ELF-1 (cell line): ENCODE measurements around the gene SKA1.
"Not testable (repeated sequence)": the region's sequence is repeated elsewhere in the genome, so short reads cannot be mapped to it uniquely, and the experiment has no call there.

Source experiments
- DNase-seq: peaks from one replicate; pipeline ENCODE4 v3.0.0-alpha.2; 2016; ENCODE audit warnings: low read depth, low spot score

The SKA1 gene

DNA sequence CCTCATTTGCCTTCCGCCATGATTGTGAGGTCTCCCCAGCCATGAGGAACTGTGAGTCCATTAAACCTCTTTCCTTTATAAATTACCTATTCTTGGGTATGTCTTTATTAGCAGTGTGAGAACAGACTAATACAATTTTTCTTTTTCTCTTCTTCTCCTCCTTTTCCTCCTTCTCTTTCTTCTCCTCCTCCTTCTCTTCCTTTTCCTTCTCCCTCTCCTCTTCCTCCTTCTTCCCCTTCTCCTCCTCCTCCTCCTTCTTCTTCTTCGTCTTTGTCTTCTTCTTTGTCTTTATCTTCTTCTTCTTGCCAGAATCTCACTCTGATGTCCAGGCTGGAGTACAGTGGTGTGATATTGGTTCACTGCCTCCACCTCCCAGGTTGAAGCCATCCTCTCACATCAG lies 20.2 kb downstream of the SKA1 start:
- no peak for DNase-seq

DNA sequence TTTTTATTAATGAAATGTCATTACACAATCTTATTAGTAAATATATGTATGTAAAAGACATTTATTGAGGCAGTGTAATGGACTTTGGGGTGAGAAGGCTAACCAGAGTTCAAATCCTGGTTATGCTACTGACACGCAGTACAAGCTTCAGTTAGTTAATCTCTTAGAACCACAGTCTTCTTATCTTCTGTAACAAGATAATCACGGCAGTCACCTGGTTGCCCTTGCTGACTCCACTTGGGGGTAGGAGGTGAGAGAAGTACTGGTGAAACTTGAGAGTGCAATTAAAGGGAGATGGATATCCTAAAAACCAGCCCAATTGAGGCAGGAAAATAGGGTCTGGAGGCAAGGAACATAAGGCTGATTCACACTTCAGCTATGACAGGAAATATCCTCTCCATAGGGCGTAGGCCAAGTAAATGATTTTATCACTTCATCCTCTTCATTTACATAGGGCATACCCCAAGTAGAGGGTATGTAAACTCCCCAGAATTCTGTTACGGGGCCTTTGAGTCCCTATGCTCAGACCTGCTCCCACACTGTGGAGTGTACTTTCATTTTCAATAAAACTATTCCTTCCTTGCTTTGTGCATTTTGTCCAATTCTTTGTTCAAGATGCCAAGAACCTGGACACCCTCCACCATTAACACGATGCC lies 21.3 kb downstream of the SKA1 start:
- peak; percentile 11 for DNase-seq

DNA sequence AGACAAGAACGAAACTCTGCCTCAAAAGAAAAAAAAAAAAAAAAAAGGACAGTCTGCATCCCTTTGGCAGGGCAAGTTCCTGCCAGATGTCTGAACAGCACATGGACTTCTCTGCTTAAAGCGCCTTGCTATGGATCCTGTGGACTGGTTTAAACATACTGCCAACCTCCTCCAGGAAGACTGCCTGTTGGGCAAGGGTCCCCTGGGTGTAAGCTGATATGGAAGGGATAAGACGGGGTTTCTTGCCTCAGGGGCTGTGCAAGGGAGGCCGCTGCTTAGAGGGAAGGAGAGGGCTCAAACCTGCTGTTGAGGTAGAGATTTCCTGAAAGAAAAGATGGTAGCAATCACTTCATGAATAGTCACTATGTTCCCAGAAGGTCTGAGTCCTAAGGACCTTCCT lies 22.2 kb downstream of the SKA1 start:
- peak; percentile 23 for DNase-seq

DNA sequence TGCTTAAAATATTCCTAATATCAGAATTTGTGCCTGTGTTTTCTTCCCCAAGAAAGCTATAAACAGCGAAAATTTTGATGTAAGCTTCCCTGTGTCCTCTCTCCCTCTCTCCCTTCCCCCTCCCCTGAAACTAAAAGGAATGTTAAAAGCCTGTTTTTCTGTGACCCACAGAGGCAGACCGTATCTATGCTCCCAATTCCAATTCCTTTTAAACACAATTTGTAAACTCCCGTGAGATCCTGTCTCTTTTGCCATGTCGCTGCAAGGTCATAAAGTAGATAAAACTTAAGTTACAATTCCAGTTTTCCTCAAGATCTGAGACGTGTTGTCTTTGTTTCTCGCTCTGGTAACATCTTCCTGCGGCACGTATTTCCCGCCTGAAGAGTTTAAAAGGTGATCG lies 23.3 kb downstream of the SKA1 start:
- peak; percentile 46 for DNase-seq

DNA sequence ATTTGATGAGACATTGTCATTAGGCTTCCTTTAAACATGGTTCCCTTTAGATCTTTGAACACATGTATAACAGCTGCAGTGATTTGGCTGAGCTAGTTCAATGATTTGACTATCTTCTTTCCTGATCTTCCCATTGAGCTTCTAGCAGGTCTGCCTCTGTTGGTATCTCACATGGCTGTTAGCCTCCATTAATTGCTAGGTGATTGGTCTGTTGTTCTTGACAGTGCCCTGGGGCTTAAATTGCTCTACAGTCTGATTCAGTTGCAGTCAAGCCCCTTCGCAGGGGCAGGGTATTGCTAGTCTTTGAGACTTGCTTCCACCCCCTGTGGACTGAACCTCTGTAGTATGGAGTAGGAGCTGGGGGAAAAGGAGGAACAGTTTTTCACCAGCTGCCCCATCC lies 24.1 kb downstream of the SKA1 start:
- DNase-seq, result peak; percentile 90

DNA sequence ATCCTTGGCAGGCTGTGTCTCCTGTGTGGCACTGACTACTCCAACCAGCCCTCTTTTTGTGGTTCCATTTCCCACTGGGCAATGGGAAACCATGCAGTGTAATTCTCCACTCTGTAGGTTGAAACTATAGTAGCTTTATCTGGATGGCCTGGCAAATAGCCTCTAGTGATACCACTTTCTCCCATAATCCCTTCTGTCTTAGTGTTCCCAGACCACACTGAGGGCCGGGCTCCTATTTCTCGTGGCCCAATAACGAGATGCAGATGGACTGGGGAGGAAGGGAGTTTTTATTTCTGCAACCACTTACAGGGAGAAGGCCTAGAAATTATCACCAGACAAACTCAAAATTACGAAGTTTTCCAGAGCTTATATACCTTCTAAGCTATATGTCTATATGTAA lies 24.7 kb downstream of the SKA1 start:
- DNase-seq, result no peak

DNA sequence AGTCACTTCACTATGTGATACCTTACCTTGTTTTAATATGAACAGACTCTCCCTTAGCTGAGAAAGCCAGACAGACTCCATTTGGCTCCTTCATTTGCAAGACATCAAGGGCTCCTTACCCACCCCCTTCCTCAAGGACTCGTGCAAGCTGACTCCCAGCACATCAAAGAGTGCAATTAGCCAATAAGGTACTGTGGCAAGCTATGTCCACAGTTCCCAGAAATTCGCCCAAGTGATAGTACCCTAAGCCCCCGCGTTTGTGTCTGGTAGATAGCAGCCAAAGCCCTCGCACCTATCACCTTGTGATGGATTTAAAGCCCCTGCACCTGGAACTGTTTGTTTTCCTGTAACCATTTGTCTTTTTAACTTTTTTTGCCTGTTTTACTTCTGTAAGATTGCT lies 25.6 kb downstream of the SKA1 start:
- peak; percentile 79 for DNase-seq

DNA sequence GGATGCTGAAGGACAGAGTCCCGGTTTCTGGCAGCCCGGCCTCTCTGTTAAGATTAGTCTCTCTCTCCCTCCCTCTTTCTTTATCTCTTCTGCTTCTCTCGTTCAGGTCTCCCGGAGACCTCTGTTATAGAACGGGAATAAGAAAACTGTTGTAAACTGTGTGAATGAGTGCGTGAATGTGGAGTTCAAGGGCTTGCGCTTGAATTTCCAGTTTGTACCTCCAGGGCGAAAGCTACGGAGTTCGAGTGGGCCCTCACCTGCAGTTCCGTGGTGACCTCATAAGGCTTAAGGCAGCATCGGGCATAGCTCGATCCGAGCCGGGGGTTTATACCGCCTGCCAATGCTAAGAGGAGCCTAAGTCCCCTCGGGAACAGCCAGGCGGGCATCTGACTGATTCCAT lies 26.4 kb downstream of the SKA1 start:
- DNase-seq, result peak; percentile 48

DNA sequence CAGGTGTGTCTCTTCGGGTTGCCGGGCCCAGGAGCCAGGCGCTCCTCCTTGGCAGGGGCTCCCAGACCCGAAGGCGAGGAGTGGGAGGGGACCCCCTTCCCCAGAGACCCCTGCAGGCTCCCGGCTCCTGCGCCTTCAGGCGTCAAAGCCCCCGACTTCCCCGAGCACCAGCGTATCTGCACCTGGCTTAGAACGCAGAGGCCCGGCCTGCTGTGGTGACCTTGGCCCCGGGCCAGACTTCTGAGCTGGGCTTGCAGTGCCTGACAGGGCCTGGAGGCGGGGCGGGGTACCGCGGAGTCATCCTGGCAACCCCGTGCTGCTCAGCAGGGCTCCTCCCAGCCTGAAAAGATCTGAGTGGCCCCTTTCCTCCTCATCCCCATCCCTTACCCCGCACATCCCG lies 27.0 kb downstream of the SKA1 start:
- peak; percentile 68 for DNase-seq

DNA sequence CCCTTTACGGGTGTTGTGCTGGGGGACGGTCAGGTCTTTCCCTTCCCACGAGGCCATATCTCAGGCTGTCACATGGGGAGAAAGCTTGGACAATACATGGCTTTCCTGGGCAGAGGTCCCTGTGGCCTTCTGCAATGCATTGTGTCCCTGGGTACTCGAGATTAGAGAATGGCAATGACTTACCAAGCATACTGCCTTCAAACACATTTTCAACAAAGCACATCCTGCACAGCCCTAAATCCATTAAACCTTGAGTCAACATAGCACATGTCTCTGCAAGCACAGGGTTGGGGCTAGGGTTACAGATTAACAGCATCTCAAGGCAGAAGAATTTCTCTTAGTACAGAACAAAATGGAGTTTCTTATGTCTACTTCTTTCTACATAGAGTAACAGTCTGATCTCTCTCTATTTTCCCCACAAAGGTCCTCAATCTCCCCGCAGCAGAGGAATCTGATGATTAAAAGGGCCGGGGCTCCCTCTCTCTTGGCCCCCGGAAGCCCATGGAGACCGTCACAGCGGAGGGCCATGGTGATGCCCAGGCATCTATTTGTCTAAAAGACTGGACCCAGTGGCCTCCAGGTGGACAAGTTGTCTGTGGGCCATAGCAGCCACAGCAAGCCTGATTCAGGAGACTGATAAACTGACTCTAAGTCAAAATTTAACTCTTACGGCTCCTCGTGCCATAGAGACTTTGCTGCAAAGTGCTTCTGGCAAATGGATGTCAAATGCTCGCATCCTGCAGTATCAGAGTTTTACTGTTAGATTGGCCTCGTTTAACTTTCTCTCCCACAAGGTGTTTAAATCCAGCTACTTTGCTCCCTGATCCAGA lies 30.1 kb downstream of the SKA1 start:
- DNase-seq, result not testable (repeated sequence)

DNA sequence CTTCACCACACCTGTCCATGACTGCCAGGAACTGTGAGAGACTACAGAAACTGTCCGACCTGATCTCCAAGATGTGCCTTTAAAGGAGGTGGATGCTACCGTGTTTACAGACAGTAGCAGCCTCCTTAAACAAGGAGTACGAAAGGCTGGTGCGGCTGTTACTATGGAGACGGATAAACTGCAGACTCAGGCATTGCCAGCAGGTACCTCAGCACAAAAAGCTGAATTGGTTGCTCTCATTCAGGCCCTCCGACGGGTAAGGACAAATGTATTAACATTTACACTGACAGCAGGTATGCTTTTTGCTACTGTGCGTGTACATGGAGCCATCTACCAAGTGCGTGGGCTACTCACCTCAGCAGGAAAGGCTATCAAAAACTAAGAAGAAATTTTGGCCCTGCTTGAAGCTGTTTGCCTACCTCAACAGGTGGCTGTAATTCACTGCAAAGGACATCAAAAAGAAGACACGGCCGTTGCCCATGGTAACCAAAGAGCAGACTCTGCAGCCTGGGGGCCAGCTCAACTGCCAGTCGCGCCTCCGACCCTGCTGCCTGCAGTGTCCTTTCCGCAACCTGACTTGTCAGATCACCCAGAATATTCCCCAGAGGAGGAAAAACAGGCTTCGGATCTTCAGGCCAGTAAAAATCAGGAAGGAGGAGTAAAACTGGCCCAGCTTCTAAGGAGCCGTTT lies 30.9 kb downstream of the SKA1 start:
- peak; percentile 91 for DNase-seq

DNA sequence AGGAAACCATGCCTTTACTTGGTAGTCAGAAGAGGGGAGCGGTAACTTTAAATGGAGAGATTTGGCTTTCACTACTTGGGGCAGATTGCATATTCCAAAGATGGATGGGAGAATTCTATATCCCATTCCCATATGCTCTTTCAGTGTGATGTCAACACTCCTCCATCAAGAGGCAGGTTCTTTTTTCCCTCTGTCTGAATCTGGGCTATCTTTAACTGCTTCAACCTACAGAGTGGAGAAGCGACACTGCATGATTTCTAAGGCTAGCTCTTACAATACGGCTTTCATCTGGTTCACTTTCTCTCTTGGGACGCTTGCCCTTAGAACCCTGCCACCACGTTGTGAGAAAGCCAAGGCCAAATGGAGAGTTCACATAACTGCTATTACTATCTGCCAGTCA lies 34.4 kb downstream of the SKA1 start:
- no peak for DNase-seq

DNA sequence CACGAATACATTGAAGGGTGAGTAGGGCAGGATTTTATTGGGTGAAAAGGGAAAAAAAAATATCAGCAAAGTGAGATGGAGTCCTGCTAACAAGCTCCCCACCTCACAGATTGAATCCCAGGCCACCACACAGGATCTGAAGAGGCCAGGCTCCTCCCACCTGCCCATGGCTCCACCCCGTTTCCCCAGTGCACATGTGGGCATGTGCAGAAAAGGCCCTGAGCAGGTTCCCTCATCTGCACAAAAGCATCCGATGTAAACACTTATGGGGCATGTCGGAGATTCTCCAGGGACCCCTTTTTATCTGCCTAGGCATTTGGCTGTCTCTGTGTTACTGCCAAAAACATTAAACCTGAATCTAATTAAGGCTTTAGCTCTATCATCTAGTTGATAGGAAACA lies 35.2 kb downstream of the SKA1 start:
- no peak for DNase-seq

DNA sequence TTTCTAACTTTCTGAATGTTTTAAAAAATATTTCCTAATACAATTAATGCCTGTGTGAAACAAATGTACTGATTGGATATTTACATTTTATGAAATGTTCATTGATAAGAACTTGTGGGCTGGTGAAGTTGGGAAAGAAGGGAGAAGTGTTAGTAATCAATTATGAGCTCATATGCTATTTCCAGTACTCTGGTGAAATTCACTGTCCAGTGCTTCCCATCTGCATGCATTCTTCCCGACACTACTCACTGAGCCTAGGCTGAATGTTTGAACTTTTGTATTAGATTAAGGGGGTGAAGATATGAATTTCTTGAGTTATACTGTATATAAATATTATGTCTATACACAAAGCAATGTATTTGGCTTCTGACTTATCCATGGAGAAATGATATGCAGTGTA lies 36.0 kb downstream of the SKA1 start:
- no peak for DNase-seq

DNA sequence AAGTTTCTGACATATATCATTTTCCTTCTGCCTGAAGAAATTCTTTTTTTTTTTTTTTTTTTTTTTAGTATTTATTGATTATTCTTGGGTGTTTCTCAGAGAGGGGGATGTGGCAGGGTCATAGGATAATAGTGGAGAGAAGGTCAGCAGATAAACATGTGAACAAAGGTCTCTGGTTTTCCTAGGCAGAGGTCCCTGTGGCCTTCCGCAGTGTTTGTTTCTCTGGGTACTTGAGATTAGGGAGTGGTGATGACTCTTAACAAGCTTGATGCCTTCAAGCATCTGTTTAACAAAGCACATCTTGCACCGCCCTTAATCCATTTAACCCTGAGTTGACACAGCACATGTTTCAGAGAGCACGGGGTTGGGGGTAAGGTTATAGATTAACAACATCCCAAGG lies 42.0 kb downstream of the SKA1 start:
- DNase-seq, result not testable (repeated sequence)

DNA sequence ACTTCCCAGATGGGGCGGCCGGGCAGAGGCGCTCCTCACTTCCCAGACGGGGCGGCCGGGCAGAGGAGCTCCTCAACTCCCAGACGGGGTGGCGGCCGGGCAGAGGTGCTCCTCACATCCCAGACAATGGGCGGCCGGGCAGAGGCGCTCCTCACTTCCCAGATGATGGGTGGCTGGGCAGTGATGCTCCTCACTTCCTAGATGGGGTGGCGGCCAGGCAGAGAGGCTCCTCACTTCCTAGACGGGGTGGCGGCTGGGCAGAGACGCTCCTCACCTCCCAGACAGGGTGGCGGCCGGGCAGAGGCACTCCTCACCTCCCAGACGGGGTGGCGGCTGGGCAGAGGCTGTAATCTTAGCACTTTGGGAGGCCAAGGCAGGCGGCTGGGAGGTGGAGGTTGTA lies 42.9 kb downstream of the SKA1 start:
- DNase-seq, result not testable (repeated sequence)

DNA sequence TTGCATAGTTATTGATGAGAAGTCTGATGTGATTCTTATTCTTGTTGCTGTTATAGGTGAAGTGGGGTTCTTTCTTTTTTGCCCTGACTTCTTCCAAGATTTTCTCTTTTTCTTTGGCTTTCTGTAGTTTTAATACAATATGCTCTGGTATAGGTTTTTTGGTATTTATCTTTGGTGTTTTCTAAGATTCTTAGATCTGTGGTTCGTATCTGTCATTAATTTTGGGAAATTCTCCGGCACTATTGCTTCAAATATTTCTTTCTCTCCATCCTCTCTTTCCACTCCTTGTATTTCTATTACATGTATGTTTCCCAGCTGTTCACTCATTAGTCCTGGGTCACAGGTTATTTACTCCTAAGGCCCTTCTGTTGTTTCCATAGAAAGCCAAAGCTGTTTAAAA lies 43.8 kb downstream of the SKA1 start:
- DNase-seq, result no peak

DNA sequence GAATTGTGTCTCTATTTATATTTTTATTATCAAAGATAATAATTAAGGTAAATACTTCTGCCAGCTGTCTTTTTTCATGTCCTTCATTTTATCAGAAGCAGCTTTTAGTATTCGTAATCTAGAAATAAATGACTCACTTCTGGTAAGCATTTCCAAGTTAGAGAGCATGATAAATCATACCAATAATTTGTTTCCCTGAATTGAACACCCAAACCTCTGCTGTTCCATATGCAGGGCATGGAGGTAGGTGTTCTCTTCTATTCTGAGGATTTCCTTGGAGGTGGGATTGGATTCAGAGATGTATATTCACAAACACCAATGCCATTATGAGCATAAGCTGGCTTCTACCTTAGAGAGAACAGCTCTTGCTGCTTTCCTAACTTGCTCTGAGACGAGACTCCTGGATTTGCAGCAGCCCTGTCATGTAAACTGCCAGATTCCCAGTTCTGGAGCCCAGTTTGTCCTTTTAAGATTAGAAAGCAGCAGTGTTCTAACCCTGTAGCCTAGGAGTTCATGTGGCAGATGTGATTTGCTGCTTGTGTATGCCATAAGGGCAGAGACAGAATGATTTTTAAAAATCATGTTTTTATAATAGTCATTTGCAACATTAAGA lies 47.5 kb downstream of the SKA1 start:
- no peak for DNase-seq

DNA sequence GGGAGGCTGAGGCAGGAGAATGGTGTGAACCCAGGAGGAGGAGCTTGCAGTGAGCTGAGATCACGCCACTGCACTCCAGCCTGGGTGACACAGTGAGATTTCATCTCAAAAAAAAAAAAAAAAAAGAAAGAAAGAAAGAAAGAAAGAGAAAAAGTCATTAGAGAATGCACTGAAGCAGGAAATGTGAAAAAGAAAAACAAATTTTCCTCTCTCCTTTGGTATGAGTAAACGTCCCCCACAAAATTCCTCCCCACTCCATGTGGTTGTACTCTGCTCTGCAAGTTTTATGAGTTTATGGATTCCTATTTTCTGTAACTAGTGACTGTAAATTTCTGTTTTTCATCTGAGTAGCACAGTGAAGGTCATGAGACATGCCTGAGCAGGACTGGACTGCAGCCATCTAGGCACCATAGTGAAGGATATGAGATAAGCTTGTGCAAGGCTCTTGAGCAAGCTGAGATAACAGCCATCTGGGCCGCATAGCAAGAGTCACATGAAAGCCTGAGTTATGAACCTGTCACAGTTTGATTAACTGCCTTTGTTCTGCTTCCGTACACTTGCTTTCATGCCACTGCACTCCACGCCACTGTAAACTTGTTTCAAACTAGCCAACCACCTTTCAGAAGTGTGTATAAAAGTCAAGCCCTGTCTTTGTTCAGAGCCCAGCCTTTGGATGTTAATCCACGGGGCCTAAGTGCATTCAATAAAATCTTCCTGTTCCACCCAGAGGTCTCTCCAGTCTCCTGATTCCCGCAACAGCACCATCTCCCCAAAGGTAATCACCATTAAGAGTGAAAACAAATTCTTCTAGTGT lies 50.2 kb downstream of the SKA1 start:
- DNase-seq, result no peak

DNA sequence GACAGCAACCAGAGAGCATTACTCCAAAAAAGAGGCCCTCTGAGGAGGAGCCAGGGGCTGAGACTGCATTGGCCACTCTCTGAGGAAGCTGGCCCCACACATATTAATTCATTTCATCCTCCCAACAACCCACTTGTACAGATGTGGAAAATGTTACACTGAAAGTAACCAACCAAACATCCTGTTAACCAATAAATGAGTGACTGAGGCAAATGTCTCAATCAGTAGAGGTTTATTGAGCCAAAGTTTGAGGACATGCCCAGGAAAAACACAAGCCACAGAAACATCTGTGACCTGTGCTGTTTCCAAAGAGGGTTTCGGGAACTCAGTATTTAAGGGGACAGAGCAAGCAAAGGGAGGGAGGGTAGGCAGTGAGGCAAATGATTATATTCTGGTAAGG lies 53.0 kb downstream of the SKA1 start:
- no peak for DNase-seq

DNA sequence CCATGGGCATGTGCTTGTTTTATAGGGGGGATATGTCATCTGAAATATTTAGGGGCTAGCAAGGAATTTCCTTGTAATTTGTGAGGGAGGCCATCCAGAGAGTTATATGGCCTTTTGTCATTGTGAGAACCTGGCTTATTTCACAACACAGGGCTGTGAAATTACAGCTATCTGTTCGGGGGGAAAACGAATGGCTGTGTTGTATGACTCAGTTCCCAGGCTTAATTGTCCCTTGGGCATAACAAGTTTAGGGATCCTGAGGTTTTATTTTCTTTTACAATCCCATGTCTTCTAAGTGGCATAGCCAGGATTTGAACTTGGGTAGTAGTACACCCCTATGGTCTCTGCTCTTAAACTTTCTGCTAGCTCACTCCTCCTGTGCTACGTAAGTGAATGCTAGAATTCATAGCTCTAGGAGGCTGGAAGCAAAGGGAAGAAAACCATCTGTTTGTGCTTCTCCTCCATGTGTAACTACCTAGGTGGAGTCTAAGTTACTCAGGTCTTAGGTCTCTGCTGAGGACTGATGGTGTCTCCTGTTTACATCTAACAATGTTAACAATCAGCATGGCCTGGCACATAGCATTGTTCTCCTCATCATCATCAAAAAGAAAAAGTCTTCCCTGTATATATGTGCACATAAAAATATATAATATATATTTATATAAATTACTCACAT lies 53.8 kb downstream of the SKA1 start:
- DNase-seq, result no peak
